MCF 10A (cell line): ENCODE results near the gene FCHSD2. TPM values are rescaled to one million over a fixed set of nuclear protein-coding genes. Genes with fewer than 3 reads are reported as not detected.
A peak's percentile ranks its signal among the peaks of the same experiment; 100 is the strongest.

Experiments used
- BruUV-seq: library from RNA; stranded (reverse); fragments of 400-500 nt; replicated peaks from 2 replicates; lab custom pipeline; 2021; lab: Mats Ljungman, UMichigan
- CTCF ChIA-PET: fragments of 300-600 bp; sonication (Branson Sonifier 250); formaldehyde crosslinking; extraction: SDS; loops from one replicate; lab custom pipeline; 2021; ENCODE audit warnings: antibody characterized with exemption, inconsistent platforms; lab: Yijun Ruan, JAX
- POLR2A ChIA-PET: fragments of 300-600, 350-650 bp; sonication (Branson Sonifier 250); formaldehyde crosslinking; extraction: SDS; loops from one replicate; lab custom pipeline; 2020; ENCODE audit warnings: antibody characterized with exemption, inconsistent platforms; lab: Yijun Ruan, JAX
- DNase-seq: peaks from one replicate; pipeline ENCODE4 v3.0.0-alpha.2; 2018; ENCODE audit not compliant: unreplicated experiment
- H3K27ac Mint-ChIP-seq: one replicate; pipeline ENCODE4 v1.8.0; 2022; ENCODE audit warnings: mild to moderate bottlenecking, low read depth, mixed read lengths; ENCODE audit not compliant: unreplicated experiment
- H3K27me3 Mint-ChIP-seq: one replicate; pipeline ENCODE4 v1.8.0; 2022; ENCODE audit warnings: mixed read lengths; ENCODE audit not compliant: insufficient read depth, unreplicated experiment
- H3K36me3 Mint-ChIP-seq: one replicate; pipeline ENCODE4 v1.8.0; 2022; ENCODE audit warnings: mild to moderate bottlenecking, moderate library complexity, mixed read lengths; ENCODE audit not compliant: insufficient read depth, unreplicated experiment
- H3K4me1 Mint-ChIP-seq: one replicate; pipeline ENCODE4 v1.8.0; 2022; ENCODE audit warnings: mixed read lengths; ENCODE audit not compliant: insufficient read depth, unreplicated experiment
- H3K4me3 Mint-ChIP-seq: one replicate; pipeline ENCODE4 v1.8.0; 2022; ENCODE audit warnings: mild to moderate bottlenecking, moderate library complexity, mixed read lengths; ENCODE audit not compliant: unreplicated experiment
- H3K9me3 Mint-ChIP-seq: one replicate; pipeline ENCODE4 v1.8.0; 2022; ENCODE audit warnings: mixed read lengths; ENCODE audit not compliant: unreplicated experiment
- CTCF ChIP-seq: fragments of 200-600 bp; IDR thresholded peaks from one replicate; pipeline ENCODE4 v1.8.0; 2022; ENCODE audit warnings: antibody characterized with exemption, mild to moderate bottlenecking; ENCODE audit not compliant: unreplicated experiment
- intact Hi-C: fragments of 100-400 bp; cut with micrococcal nuclease; formaldehyde crosslinking; loops from 2 replicates; pipeline ENCODE4 v1.14.1; 2022
- total RNA-seq: library from RNA; stranded (reverse); gene quantifications from 2 replicates; pipeline ENCODE4 v1.2.3, GENCODE V29; 2022

Gene FCHSD2
- total RNA-seq, 1 experiment from 2014 or later = 12.8 TPM

- no peaks in the 10 kb centered on the region for H3K36me3 Mint-ChIP-seq
- no peak overlapping the region for H3K27ac Mint-ChIP-seq
- intact Hi-C loops = no loop called here
- no TSS peak for BruUV-seq
- peaks cover 23% of the 10 kb centered on the region for H3K9me3 Mint-ChIP-seq
- H3K27me3 Mint-ChIP-seq = no peaks in the 10 kb centered on the region
- H3K4me1 Mint-ChIP-seq = no peaks in the 10 kb centered on the region
- no peak overlapping the region for H3K4me3 Mint-ChIP-seq
- TF ChIP-seq CTCF = no peak
- peak; percentile 36 for DNase-seq
- ChIA-PET POLR2A (interaction anchor here (2.7 kb wide), 1 partner anchor 12 kb away, joined by 16 read pairs; no protein-coding TSS in a partner anchor), CTCF (interaction anchor here (0.6 to 0.8 kb wide), 3 partner anchors 11 to 1110 kb away, joined by 3 read pairs; no protein-coding TSS in a partner anchor)
Measured at GRCh38 chr11:73114110-73114834, 27.8 kb downstream of the FCHSD2 start.

GRCh38 chr11:73113426-73113825 is 28.7 kb downstream of the FCHSD2 start:
- Mint-ChIP-seq H3K9me3 (peaks cover 23% of the 10 kb centered on the region), H3K4me1 (no peaks in the 10 kb centered on the region), H3K36me3 (no peaks in the 10 kb centered on the region), H3K4me3 (no peak overlapping the region), H3K27ac (no peak overlapping the region), H3K27me3 (no peaks in the 10 kb centered on the region)
- intact Hi-C loops = no loop called here
- DNase-seq = peak; percentile 62
- BruUV-seq = no TSS peak
- POLR2A ChIA-PET = interaction anchor here (1.0 to 2.7 kb wide), 2 partner anchors 9 to 13 kb away, joined by 4 to 16 read pairs; no protein-coding TSS in a partner anchor
- CTCF ChIA-PET = no interaction called here
- TF ChIP-seq CTCF = no peak

GRCh38 chr11:73107597-73107996 is 34.5 kb downstream of the FCHSD2 start:
- no peak overlapping the region for H3K4me3 Mint-ChIP-seq
- H3K27ac Mint-ChIP-seq = no peak overlapping the region
- no peaks in the 10 kb centered on the region for H3K36me3 Mint-ChIP-seq
- BruUV-seq = no TSS peak
- TF ChIP-seq CTCF = no peak
- no peak for DNase-seq
- H3K4me1 Mint-ChIP-seq = no peaks in the 10 kb centered on the region
- ChIA-PET CTCF (interaction anchor here (0.6 to 1.1 kb wide), 2 partner anchors 22 to 244 kb away, joined by 3 read pairs; no protein-coding TSS in a partner anchor), POLR2A (no interaction called here)
- intact Hi-C loops = no loop called here
- peaks cover 23% of the 10 kb centered on the region for H3K9me3 Mint-ChIP-seq
- H3K27me3 Mint-ChIP-seq = no peaks in the 10 kb centered on the region

GRCh38 chr11:73106347-73106746 is 35.8 kb downstream of the FCHSD2 start:
- POLR2A ChIA-PET = interaction anchor here (0.6 to 1.0 kb wide), 2 partner anchors 19 to 574 kb away, joined by 3 to 4 read pairs; no protein-coding TSS in a partner anchor
- Mint-ChIP-seq H3K4me1 (no peaks in the 10 kb centered on the region), H3K36me3 (no peaks in the 10 kb centered on the region), H3K9me3 (peaks cover 19% of the 10 kb centered on the region), H3K4me3 (no peak overlapping the region), H3K27me3 (no peaks in the 10 kb centered on the region), H3K27ac (no peak overlapping the region)
- DNase-seq = no peak
- no peak for TF ChIP-seq CTCF
- CTCF ChIA-PET = no interaction called here
- BruUV-seq = no TSS peak
- intact Hi-C loops = no loop called here
